NCI-H345 treated with DMSO at 0.1 percent for 48 hours (cell line): ENCODE data around the gene RNASE8.

Source experiments
- DNase-seq: peaks from one replicate; lab custom pipeline; 2025; ENCODE audit not compliant: unreplicated experiment; lab: John Stamatoyannopoulos, UW

RNASE8 gene

DNA sequence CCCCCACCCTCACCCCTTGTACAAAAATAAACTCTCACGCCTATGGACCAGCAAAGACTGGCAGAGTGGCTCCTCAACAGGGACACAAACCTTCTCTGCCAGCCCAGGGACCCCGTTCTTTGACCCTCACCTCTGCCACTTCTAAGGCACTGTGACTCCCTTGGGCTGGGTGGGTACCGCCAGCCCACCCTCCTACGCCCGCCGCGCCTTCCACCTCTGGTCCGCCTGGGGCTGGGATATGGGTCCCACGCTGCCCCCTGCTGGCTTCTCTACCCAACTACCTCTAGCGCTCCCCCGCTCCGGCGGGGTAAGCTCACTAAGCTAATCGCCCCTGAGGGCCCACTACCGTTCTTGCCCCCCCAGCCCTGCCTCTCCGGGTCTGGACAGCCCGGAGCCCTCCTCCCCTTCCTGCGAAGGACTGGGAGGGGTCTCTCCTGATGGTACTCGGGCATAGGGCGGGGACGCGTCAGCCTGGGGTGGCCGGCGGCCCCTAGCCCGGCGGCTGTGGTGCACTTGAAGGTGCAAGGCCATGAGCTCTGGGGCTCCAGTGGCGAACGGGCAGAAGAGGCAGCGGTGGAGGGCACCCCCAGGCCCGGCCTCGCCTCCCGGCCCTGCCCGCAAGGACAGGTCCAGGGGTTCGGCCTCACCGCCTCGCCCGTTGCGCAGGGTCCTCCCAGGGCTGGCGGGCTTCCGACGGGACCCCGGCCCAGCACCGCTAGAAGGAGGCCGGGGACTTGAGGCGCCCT, 32.7 kb downstream of the RNASE8 start:
- no peak for DNase-seq

DNA sequence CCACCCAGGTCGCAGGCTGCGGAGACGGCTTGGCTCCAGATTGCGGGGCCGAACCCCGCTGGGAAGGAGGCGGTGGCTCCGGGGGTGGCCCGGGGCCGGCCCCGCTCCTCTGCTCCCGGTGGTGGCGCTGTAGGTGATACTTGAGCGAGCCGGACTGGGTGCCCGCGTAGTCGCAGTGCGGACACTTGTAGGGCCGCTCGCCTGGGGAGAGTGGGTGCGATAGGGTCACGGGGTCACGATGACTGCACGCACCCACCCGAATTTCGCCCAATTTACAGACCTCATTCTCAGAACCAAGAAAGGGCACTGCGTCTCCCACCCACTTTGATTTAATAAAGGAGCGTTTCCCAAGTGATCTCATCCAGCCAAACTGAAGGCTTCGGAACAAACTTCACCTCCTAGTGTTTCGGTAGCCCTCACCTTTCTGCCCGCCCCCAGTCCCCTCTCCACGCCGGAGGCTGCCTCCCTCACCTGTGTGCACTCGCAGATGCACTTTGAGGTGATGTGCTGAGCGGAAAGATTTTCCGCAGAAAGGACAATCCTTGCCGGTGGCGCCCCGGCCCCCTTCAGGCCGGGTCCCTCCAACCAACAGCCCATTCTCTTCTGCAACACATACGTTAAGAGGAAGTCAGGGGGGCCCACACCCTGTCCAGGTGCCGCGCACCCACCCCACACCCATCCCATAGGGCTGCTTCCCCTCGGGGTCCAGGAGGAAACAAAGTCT, 33.5 kb downstream of the RNASE8 start:
- no peak for DNase-seq

DNA sequence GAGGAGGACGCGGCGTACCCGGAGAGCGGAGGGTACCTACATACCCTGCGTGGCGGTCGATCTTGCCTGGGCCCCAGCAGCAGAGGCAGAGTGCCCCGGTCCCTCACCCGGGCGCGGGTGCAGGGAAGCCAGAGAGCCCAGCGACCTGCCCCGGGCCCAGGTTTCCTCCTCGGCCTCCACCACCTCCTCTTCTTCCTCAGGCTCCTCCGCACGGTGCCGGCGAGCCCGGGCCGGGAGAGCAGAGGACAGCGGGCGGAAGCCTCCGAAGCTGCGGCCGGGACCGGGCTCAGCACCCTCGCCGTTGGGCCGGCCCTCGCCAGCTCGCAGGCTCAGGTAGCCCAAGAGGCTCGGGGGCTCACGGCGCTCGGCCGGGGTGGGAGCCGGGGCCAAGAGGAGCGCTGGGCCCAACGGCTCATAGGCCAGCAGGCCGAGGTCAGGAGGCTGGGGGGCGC, 34.2 kb downstream of the RNASE8 start:
- DNase-seq: no peak

- DNase-seq: peak; percentile 27
Measured at GRCh38 chr14:21092273-21093011, 34.8 kb downstream of the RNASE8 start.

GRCh38 chr14:21093018-21093417, 35.4 kb downstream of the RNASE8 start:
- no peak for DNase-seq

DNA sequence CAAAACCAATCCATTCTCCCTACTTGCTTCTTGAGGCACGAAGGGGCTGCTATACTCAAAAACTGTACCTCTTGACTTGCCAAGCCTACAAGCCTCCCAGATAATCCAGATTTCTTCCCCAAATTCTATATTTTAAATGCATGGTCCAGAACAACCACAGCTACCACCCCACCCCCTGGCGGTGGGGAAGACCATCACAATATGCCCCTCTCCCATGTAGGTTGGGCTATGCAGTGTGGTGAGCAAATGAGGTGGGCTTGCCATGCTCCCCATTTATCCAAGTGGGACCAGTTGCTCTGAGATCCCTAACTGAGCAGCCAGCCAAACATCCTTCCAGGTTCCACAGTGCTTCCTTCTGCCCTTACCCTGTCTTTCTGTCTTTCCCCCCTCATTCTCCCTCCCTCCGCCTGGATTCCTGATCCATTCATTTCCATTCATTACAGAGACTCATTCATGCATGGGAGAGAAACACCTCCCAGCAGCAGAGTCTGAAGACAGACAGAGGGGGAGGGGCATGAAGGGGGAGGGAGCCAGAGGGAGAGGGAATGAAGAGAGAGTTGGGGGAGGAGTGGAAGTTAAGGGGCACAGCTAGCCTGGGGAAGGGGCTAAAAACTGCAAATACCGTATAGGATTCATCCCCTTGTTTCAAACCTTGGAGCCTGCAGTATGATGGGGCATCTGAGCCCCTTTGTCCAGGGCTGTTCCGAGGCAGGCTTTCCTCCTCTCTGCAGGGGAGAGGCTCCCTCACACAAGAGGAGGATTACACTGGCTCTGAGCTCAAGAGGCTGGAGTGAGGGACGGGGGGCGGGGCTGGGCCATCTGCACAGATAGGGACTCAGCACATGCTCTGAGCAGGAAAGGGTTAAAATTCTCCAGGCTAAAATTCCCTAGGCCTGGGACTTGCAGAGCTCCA, 36.4 kb downstream of the RNASE8 start:
- DNase-seq: peak; percentile 89

DNA sequence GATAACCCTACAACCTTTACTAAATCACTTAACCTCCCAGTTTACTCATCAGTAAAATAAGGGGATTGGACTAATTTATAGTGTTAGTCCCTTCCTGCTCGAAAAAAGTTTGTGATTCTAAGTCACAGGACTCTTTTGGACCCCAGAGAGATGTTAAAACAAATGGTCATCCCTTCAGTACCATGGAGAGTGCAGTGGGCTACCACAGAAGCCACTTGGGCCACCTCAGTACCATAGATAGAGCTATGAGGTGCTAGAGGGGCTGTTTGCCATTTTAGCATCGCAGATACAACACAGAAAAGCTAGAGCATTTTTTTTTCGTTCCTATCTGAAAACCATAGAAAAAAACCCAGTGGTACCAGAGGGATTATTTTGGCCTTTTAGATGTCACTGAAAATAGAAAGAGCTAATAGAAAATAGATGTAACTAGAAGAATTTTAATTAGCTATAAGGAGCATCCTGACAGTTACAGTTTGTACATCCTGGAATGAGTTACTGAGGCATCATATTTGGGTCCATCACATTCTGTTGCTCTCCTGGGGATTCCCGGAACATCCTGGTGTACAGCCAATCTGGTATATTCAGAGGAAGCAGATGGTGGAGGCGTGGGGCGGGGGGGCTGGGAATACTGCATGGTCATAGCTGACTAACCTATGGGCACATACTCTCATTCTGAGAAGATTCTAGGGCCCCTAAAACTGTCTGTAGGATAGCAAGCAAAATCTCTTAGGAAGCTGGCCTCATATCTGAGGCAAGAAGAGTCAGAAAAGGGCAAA, 38.0 kb downstream of the RNASE8 start:
- no peak for DNase-seq

DNA sequence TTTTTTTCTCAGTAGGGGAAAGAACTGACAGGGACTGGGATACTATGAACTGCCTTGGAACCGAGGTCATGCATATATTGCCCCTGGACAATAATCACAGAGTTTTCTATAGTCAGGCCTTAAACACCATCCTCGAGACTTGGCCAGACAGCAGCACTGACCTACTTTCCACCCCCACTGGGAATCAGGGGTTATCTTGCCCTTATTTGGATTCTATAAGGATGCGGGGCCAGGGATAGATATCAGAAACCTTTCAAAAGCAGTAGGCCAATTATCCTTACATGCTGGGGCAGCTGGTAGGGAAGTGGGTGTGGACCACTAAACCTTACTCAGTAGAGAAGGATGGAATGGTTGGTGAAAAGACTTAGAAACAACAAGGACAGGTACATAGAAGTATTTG, 38.8 kb downstream of the RNASE8 start:
- no peak for DNase-seq

DNA sequence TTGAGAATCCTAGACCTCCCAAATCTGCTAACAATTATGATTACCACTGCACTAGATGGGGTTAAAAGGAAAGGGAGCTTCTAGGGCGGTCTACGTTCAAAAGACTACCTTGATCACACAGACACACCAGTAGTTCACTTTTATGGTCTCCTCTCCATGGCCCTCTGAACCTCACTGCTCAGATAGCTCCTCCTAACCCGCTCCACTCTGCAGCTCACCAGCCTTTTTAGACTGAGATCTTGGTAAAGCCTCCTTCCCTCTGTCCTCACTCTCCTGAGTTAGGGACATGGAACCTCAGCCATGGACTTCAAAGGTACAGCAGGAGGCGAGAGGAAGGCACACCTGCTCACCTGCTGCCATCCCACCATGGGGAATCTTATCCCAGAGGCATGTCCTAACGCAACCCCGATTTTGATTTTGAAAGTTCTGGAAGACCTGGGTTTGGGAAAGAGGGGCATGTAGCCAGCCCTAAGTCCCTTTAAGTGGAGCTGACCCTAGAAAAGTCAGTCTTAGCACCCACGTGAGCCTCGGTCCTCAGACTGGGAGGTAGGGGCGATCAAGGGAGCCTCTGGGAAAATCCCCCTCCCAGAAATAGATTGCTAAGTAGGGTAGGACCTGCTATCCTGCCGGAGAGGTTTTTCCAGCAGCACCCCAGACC, 39.5 kb downstream of the RNASE8 start:
- DNase-seq: no peak

GRCh38 chr14:21097636-21098075, 40.0 kb downstream of the RNASE8 start:
- DNase-seq: no peak

GRCh38 chr14:21098076-21098891, 40.7 kb downstream of the RNASE8 start, which contains the start of gene ZNF219:
TSS of gene ZNF219 (minus strand) at chr14:21098655. CDS start at chr14:21093591, 5,064 bp downstream.
- DNase-seq: no peak

DNA sequence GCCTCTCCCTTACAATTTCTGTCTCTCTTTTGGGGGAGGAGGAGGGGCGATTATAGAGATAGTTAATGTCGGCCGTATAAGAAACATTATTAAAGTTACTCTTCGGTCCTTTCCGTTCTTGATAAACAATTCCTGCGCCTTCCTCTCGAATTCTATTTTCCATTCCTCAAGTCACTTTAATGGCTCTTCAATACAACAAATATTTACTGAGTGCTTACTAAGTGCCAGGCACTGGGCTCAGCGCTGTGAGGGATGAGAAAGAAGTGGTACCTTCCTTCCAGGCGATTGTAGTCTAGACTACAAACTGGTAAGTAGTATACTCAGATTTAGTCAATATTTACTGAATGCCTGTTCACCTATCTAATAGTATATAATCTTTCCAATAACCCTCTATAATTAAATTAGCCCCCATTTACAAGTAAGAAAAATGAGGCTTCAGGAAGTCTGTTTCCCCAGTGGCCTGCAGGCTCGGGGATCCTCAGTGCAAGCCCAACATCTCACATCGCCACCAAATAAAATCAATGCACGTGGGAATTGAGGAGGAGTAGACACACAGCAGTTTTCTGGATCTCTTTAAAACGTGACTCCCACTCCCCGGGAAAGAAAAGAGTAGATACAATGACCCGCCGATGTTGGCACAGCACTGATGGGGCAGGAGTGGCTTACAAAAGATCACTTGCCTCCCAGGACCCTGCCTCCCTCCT, 41.4 kb downstream of the RNASE8 start:
- DNase-seq: no peak

DNA sequence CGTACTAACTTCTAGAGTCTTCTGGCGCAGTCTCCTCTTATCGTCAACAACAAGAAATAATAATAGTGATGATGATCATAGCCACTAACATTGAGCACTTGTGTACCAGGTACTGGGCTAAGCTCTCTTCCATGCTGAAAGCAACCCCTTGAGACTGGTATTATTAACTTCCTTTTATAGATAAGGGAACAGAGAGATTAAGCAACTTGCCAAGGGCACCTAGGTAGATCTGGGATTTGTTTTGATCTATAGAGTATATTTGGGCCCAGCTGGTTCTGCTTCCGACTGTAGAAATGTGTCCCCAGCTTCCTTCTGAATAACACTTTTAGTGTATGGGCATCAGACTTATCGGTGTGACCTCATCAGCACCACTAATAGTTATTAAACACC, 42.0 kb downstream of the RNASE8 start:
- no peak for DNase-seq

- DNase-seq: no peak
Measured at GRCh38 chr14:21100931-21101330, 43.3 kb downstream of the RNASE8 start, which contains the start of gene TMEM253. TSS of gene TMEM253 (plus strand) at chr14:21101066. CDS start at chr14:21101344, 278 bp downstream.

DNA sequence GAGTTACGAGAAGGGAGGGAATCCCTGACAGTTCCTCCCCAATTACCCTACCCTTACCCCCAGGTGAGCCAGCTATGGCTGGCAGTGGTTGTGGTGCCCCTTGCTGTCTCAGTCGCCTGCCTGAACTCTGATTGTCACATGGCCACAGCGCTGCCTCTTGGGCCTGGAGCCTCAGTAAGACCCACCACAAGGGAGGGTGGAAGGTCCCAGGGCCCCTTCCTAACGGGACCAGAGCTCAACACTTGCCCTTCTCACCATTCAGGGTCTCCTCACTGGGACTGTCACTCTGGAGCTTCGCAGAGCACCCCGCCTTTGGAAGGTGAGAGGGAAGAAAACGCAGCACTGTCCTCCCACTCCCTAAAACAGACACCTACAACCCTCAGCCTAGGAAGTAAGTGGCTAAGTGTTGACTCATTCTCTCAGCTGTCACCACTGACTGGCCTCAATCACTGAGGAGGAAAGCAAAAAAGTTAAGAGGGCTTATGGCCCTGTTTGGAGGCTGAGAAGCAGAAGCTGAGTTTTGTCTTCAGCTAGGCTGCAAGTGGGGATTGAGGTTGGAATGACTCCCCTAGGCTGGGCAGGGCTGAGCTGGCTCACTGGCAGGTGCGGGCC, 44.3 kb downstream of the RNASE8 start:
- no peak for DNase-seq

GRCh38 chr14:21102521-21103410, 45.1 kb downstream of the RNASE8 start:
- no peak for DNase-seq

DNA sequence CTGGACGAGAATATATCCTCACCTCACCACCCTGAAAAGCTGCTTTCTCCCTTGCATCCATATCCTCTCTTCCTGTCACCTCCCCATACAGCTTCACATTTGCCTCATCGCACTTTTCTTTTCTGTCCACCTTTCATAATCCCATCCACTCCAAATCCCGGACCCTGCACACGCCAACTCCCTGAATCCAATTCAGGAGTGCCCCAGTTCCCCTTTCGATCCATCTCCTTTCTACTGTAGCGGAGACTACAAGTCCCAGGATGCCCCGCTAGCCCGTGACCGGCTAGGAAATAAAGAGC, 45.7 kb downstream of the RNASE8 start:
- DNase-seq: no peak
